H1 (cell line): ENCODE data around the gene GEN1. TPM values are rescaled to one million over a fixed set of nuclear protein-coding genes. Genes with fewer than 3 reads are reported as not detected.

Experiments
- CTCF ChIA-PET: fragments of 300-600 bp; sonication (Branson Sonifier 250); formaldehyde crosslinking; loops from one replicate; lab custom pipeline; 2021; ENCODE audit not compliant: partially characterized antibody; lab: Charles Lee
- POLR2A ChIA-PET: fragments of 300-600 bp; sonication (Branson Sonifier 250); formaldehyde crosslinking; loops from one replicate; lab custom pipeline; 2021; ENCODE audit warnings: inconsistent platforms; ENCODE audit not compliant: partially characterized antibody; lab: Charles Lee
- DNase-seq, 2 experiments: peaks; one replicate each; pipeline versions ENCODE4 v3.0.0 to v3.0.0-alpha.2; 2010 to 2022; ENCODE audit warnings: low spot score in 2 of 2, low read depth in 1 of 2, mixed read lengths in 1 of 2
- FAIRE-seq: peaks from 2 replicates; lab custom pipeline; 2011; peaks lifted over from hg19 to GRCh38; lab: Jason Lieb, UNC
- H2AFZ ChIP-seq: 2 replicates; pipeline ENCODE4 v1.8.1; 2012; ENCODE audit warnings: low read length, inconsistent platforms
- H2AK5ac ChIP-seq: 2 replicates; pipeline ENCODE4 v1.6.1; 2013; ENCODE audit warnings: low read depth, low read length
- H2BK120ac ChIP-seq: replicated peaks from 2 replicates; pipeline ENCODE3; 2013; ENCODE audit warnings: low read depth, low read length, inconsistent platforms
- H2BK12ac ChIP-seq: 2 replicates; pipeline ENCODE4 v1.6.1; 2013; ENCODE audit warnings: low read depth, low read length
- H2BK15ac ChIP-seq: 2 replicates; pipeline ENCODE4 v1.6.1; 2013; ENCODE audit warnings: low read length
- H2BK20ac ChIP-seq: 2 replicates; pipeline ENCODE4 v1.6.1; 2013; ENCODE audit warnings: low read length
- H2BK5ac ChIP-seq: 2 replicates; pipeline ENCODE4 v1.6.1; 2013; ENCODE audit warnings: low read depth, low read length
- H3K14ac ChIP-seq: 2 replicates; pipeline ENCODE4 v1.6.1; 2013; ENCODE audit warnings: inconsistent platforms; ENCODE audit not compliant: insufficient read length
- H3K18ac ChIP-seq: 2 replicates; pipeline ENCODE4 v1.6.1; 2013; ENCODE audit warnings: low read length; ENCODE audit errors: extremely low read depth
- H3K23ac ChIP-seq: 2 replicates; pipeline ENCODE4 v1.6.1; 2013; ENCODE audit warnings: inconsistent platforms; ENCODE audit not compliant: insufficient read length
- H3K23me2 ChIP-seq: 2 replicates; pipeline ENCODE4 v1.6.1; 2013; ENCODE audit warnings: low read depth, low read length
- H3K27ac ChIP-seq: 2 replicates; pipeline ENCODE4 v1.6.1; 2011; ENCODE audit warnings: low read depth, low read length, inconsistent platforms
- H3K27me3 ChIP-seq, 4 experiments: replicated peaks in 1 of 4; 1 replicate in 1 of 4; 2 replicates in 3 of 4; pipeline versions ENCODE4 v1.6.1 to v1.8.1; 2011 to 2013; ENCODE audit warnings: low read length in 3 of 4, mild to moderate bottlenecking in 3 of 4, inconsistent platforms in 2 of 4, mixed read lengths in 2 of 4, moderate library complexity in 1 of 4; ENCODE audit not compliant: control insufficient read depth in 3 of 4, insufficient read depth in 3 of 4; ENCODE audit errors: extremely low read depth in 1 of 4
- H3K36me3 ChIP-seq, 4 experiments: 2 replicates each; pipeline versions ENCODE4 v1.6.1 to v1.8.1; 2011 to 2013; ENCODE audit warnings: mild to moderate bottlenecking in 4 of 4, low read length in 3 of 4, moderate library complexity in 2 of 4, control low read depth in 1 of 4, inconsistent platforms in 1 of 4; ENCODE audit not compliant: insufficient read depth in 4 of 4, control insufficient read depth in 2 of 4
- H3K4ac ChIP-seq: replicated peaks from 2 replicates; pipeline ENCODE3; 2013; ENCODE audit warnings: low read length, low read depth, mixed read lengths, inconsistent platforms; ENCODE audit not compliant: insufficient read length
- H3K4me1 ChIP-seq, 4 experiments: replicated peaks in 1 of 4; 1 replicate in 1 of 4; 2 replicates in 3 of 4; pipeline versions ENCODE4 v1.6.1 to v1.8.1; 2011 to 2013; ENCODE audit warnings: low read length in 3 of 4, inconsistent platforms in 2 of 4, mixed read lengths in 1 of 4; ENCODE audit not compliant: insufficient read depth in 4 of 4, control insufficient read depth in 3 of 4
- H3K4me2 ChIP-seq, 2 experiments: 2 replicates each; pipeline versions ENCODE4 v1.6.1 to v1.8.1; 2011 to 2013; ENCODE audit warnings: low read depth in 2 of 2, low read length in 2 of 2, control low read depth in 1 of 2, inconsistent platforms in 1 of 2, mild to moderate bottlenecking in 1 of 2; ENCODE audit not compliant: insufficient read depth in 1 of 2
- H3K4me3 ChIP-seq, 4 experiments: fragments of 200-600, 300-600 bp in 1 of 4; sonication (generic), shearing (Covaris generic), sonication (Bioruptor Twin) in 1 of 4; 2 replicates each; pipeline versions ENCODE4 v1.5.1 to v1.8.1; 2011 to 2016; ENCODE audit warnings: low read length in 4 of 4, low read depth in 3 of 4, control low read depth in 2 of 4, inconsistent platforms in 2 of 4, mild to moderate bottlenecking in 2 of 4, mixed read lengths in 1 of 4, moderate library complexity in 1 of 4; ENCODE audit not compliant: insufficient read depth in 2 of 4; ENCODE audit errors: extremely low read depth in 1 of 4
- H3K56ac ChIP-seq: replicated peaks from 2 replicates; pipeline ENCODE3; 2013; ENCODE audit warnings: low read depth, mild to moderate bottlenecking, mixed read lengths, low read length, inconsistent platforms; ENCODE audit not compliant: insufficient read length
- H3K79me1 ChIP-seq: 2 replicates; pipeline ENCODE4 v1.6.1; 2013; ENCODE audit warnings: low read depth, low read length, control low read depth
- H3K79me2 ChIP-seq, 2 experiments: 2 replicates each; pipeline versions ENCODE4 v1.6.1 to v1.8.1; 2012 to 2013; ENCODE audit warnings: low read length in 2 of 2, mild to moderate bottlenecking in 2 of 2, inconsistent platforms in 1 of 2; ENCODE audit not compliant: insufficient read depth in 2 of 2, control insufficient read depth in 1 of 2
- H3K9ac ChIP-seq, 4 experiments: replicated peaks in 1 of 4; 1 replicate in 1 of 4; 2 replicates in 3 of 4; pipeline versions ENCODE4 v1.6.1 to v1.8.1; 2011 to 2013; ENCODE audit warnings: low read depth in 3 of 4, low read length in 3 of 4, control low read depth in 2 of 4, mild to moderate bottlenecking in 2 of 4, moderate library complexity in 2 of 4, inconsistent platforms in 1 of 4; ENCODE audit errors: extremely low read depth in 1 of 4
- H3K9me3 ChIP-seq, 2 experiments: 2 replicates each; pipeline versions ENCODE4 v1.6.1 to v1.8.1; 2012 to 2013; ENCODE audit warnings: mild to moderate bottlenecking in 2 of 2, moderate library complexity in 2 of 2, control low read depth in 1 of 2, inconsistent platforms in 1 of 2, low read depth in 1 of 2, low read length in 1 of 2, mixed read lengths in 1 of 2; ENCODE audit not compliant: insufficient read depth in 2 of 2
- H4K20me1 ChIP-seq, 2 experiments: replicated peaks in 1 of 2; 2 replicates each; pipeline versions ENCODE3 to v1.8.1; 2011 to 2013; ENCODE audit warnings: inconsistent platforms in 2 of 2, low read length in 2 of 2, mild to moderate bottlenecking in 1 of 2; ENCODE audit not compliant: insufficient read depth in 2 of 2, control insufficient read depth in 1 of 2
- H4K5ac ChIP-seq: 2 replicates; pipeline ENCODE4 v1.6.1; 2013; ENCODE audit warnings: low read length, low read depth, mixed read lengths, inconsistent platforms; ENCODE audit not compliant: insufficient read length
- H4K8ac ChIP-seq: 2 replicates; pipeline ENCODE4 v1.8.0; 2013; ENCODE audit warnings: mild to moderate bottlenecking, moderate library complexity, low read length, inconsistent platforms; ENCODE audit not compliant: insufficient read depth; ENCODE audit errors: extremely low read depth
- H4K91ac ChIP-seq: replicated peaks from 2 replicates; pipeline ENCODE3; 2013; ENCODE audit warnings: low read length, mixed read lengths, inconsistent platforms; ENCODE audit not compliant: insufficient read length
- JUN ChIP-seq: IDR thresholded peaks from 2 replicates; pipeline ENCODE4 v1.6.1; 2011; ENCODE audit warnings: low read depth, mild to moderate bottlenecking, improper control_type of control experiment, low read length
- YY1 ChIP-seq: IDR thresholded peaks from 2 replicates; pipeline ENCODE4 v1.6.1; 2011; ENCODE audit warnings: low read depth, mild to moderate bottlenecking, low read length
- WGBS, 2 experiments: shearing (Covaris generic) in 1 of 2; methylation state at CpG; one replicate each; pipeline versions ENCODE4 v1.1.6 to v1.1.7; 2013 to 2015; ENCODE audit warnings: low lambda C conversion rate in 2 of 2, mixed read lengths in 2 of 2, inconsistent platforms in 1 of 2, low coverage in 1 of 2, missing lambda C conversion rate in 1 of 2; ENCODE audit not compliant: insufficient replicate concordance in 2 of 2, insufficient coverage in 1 of 2, insufficient read length in 1 of 2; ENCODE audit errors: extremely low coverage in 1 of 2, missing lambda C conversion rate in 1 of 2; 5-methylcytosine and 5-hydroxymethylcytosine counted together
- polyA plus RNA-seq, 7 experiments: library from polyadenylated mRNA; depleted of rRNA in 3 of 7; stranded (reverse) in 5 of 7; unstranded in 2 of 7; fragments of >200 nt in 5 of 7; fragments of 200-250 nt in 2 of 7; gene quantifications; 1 replicate in 5 of 7; 2 replicates in 1 of 7; 4 replicates in 1 of 7; pipeline versions ENCODE4 v1.2.1 to v1.2.3, GENCODE V29; 2011 to 2013; ENCODE audit warnings: missing spikeins in 2 of 7, mixed read lengths in 2 of 7
- total RNA-seq: library from RNA; stranded (reverse); fragmentation: NEBNext Ultra II Directional; extraction: Animal tissue kit (Norgen Biotek cat#: 25700); gene quantifications from 2 replicates; pipeline ENCODE4 v1.2.1, GENCODE V29; 2021

GEN1 gene
- total and polyA plus RNA-seq, 2 of the 8 experiments (the other 6 are each of a cell fraction or from before 2014, with no cell fraction given) = 6.9 to 19.2 TPM

- Histone ChIP-seq H3K14ac (no peak overlapping the region), H3K27me3 (no peaks in the 10 kb centered on the region), H4K5ac (no peak overlapping the region), H3K4me3 (no peak overlapping the region), H2BK120ac (no peak overlapping the region), H3K9ac (no peak overlapping the region), H3K18ac (no peak overlapping the region), H2BK5ac (no peak overlapping the region), H3K4me1 (no peaks in the 10 kb centered on the region), H2BK12ac (no peak overlapping the region), H2BK15ac (no peak overlapping the region), H3K79me2 (peaks cover 4 to 70% of the 10 kb centered on the region in 2 experiments; a peak in 3 of 4 replicates), H3K4ac (no peak overlapping the region), H3K23me2 (peaks cover 3% of the 10 kb centered on the region; the same call in 1 of the 2 replicates), H3K79me1 (0 out of 2 replicates have a peak, but pooled peaks cover 2% of the 10 kb centered on the region), H4K8ac (no peak overlapping the region), H3K23ac (no peak overlapping the region), H2AK5ac (no peak overlapping the region), H3K36me3 (peaks cover 0 to 11% (median 5%) of the 10 kb centered on the region in 4 experiments; a peak in 3 of 8 replicates), H3K27ac (no peak overlapping the region), H4K91ac (no peak overlapping the region), H3K4me2 (no peak overlapping the region), H3K9me3 (no peaks in the 10 kb centered on the region), H4K20me1 (no peaks in the 10 kb centered on the region), H3K56ac (no peak overlapping the region), H2AFZ (no peak overlapping the region), H2BK20ac (no peak overlapping the region)
- WGBS, 2 experiments = 85% methylated on average over 2 of the region's 2 CpGs; no CpG with 5 or more reads in 1 of the 2 experiments
- POLR2A ChIA-PET = no interaction called here
- CTCF ChIA-PET = interaction anchor here (0.9 kb wide), 1 partner anchor 10 kb away, joined by 3 read pairs; no protein-coding TSS in a partner anchor
- TF ChIP-seq YY1 (no peak), JUN (no peak)
- FAIRE-seq (no peak), DNase-seq (no peak)
Measured at GRCh38 chr2:17757321-17757720, 3.4 kb downstream of the GEN1 start.
